Activated gamma-delta T cell (primary cell): ENCODE measurements around the gene TAGAP.
A peak's percentile ranks its signal among the peaks of the same experiment; 100 is the strongest.
"Not testable (repeated sequence)": the region's sequence is repeated elsewhere in the genome, so short reads cannot be mapped to it uniquely, and the experiment has no call there.

ENCODE experiments used
- DNase-seq: peaks from one replicate; lab custom pipeline; 2025; lab: John Stamatoyannopoulos, UW

The TAGAP gene

DNA sequence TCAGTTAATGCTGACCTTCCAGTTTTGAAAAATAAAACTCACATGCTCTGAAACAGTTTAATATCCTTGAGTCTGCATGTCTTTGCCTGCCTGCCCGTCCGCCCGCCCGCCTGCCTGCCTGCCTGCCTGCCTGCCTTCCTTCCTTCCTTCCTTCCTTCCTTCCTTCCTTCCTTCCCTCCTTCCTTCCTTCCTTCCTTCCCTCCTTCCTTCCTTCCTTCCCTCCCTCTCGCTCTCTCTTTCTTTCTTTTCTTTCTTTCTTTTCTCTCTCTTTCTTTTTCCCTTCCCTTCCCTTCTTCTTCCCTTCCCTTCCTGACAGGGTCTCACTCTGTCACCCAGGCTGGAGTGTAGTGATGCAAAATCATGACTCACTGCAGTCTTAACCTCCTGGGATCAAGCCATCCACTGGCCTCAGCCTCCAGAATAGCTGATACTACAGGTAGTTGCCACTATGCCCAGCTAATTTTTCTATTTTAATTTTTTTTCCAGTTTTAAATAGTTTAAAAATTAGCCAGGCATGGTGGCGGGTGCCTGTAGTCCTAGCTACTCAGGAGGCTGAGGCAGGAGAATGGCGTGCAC lies 34.7 kb downstream of the TAGAP start:
- DNase-seq, result not testable (repeated sequence)

DNA sequence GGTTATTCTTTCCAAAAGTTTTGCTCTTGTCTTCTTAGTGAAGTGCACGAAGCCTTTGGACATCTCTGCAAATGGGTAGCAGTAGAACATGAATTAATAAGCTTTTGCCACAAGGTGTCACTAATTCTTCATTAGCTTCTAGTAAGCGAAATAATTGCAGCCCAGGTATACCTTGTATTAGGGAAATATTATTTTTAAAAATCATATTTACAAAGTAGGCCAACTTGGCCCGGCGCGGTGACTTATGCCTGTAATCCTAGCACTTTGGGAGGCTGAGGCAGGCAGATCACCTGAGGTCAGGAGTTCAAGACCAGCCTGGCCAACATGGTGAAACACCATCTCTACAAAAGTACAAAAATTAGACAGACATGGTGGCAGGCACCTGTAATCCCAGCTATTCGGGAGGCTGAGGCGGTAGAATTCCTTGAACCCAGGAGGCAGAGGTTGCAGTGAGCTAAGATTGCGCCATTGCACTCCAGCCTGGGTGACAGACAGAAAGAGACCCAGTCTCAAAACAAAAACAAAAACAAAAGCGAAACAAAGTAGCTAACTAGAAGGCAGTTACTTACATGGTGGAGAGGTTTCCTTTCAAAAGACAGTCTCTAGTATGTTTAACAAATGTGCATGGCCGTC lies 36.0 kb downstream of the TAGAP start:
- no peak for DNase-seq

DNA sequence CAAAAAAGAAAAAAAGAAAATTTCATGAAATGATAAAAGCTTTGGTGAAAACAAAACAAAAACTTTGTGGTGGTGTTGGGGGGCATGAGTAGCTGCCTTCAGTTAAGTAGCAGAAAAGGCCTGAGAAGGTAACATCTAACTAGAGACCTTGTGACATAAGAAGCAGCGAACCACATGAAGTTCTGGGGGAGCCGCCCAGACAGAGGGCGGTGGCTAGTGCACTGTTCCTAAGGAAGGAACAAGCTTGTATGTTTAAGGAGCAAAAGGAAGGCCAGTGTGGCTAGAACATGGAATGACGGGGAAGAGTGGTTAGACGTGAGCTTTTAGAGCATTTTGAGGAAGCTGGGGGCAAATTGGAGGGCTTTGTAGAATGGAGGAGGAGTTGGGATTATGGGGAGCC lies 37.3 kb downstream of the TAGAP start:
- DNase-seq, result no peak

DNA sequence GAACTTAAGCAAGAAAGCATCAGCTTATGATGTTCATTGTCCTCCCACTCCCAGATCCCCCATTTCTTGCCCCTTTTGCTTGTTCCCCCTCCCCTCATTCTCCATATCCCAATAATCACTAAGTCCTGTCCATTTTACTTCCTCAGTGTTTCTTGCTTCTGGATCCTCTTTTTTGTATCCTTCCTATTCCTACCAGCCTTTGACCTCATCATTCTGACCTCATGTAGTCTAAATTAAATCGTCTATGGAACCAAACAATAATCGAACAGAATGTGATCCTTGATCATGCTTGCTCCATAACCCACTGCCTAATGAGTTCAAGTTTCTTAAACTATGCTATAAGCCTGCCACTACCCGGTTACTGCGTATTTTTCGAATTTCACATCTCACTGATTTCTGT lies 39.4 kb downstream of the TAGAP start:
- no peak for DNase-seq

DNA sequence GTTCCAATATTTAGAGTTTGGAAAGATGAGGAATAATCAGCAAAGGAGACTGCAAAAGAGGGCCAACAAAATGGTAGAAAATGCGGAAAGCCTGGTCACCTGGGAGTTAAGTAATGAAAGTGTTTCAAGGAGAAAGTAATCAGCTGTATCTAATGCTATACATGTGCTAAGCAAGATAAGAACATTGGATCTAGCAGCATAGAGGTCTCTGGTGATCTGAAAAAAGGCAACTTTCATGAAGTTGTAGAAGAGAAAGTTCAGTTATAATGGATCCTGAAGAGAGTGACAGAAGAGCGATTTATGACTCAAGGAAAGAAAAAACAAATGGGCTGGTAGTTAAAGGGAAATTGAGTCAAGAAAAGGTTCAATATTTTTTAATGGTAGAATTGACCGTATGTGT lies 40.2 kb downstream of the TAGAP start:
- DNase-seq, result no peak

DNA sequence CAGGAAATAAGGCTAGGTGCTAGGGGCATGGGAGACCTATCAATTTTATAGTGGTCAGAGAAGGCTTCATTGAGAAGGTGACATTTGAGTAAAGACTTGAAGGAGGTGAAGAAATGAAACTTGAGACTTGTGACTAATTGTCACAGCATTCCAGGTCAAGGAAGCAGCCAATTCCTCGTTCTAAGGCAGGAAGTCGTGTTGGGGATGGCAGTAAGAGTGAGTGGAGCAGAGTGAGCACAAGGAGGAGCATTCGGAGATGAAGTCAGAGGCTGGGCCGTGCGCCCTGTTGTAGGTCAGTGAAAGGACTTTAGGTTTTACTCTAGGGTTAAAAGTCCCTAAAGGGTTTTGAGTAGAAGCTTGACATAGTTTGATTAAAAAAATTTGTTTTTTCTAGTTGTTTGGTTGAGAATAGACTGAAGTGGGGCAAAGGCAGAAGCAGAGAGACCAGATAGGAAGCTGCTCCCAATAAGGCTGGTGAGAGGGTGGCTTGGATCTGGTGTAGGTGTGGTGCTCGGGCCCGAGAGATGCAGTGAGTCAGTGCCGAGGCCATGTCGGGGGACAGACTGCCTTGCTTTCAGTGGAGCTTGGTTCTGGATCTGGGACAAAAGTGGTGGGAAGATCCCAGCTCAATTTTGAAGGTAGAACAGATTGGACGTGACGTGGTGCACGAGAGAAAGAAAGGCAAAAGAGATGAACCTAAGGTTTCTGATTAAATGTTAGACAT lies 42.2 kb downstream of the TAGAP start:
- no peak for DNase-seq

DNA sequence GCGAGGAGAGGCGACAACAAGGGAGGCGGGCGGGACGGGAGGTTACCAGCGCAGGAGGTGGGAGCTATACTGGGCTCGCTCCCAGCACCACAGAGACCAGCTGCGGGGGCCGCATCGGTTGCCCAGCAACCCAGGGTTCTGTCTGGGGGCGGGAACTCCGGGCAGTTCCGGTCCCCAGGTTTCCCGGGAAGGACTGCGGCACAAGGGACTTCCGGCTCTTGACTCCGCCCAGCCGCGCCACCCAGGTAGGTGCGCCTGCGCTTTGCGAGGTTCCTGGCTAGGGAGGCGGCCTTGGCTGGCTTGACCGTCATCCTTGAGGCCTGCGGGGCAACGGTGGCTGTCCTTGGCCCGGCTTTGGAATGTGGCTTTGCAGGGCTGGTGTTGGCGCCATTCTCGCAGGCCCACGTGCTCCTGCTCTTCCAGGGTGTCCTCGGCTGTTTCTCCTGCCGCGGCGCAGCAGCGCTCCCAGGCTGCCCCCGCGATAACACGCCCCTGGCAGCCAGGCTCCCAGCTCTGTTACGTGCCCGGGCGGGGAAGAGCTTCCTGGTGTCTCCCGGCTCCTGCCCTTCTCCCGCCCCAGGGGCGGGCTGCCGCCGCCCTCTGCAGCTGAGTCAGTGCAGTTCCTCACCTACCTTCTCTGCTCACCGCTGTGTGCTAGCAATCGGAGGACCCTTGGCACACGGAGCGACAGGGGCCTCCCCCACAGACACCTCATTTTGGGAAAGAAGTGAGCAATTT lies 45.0 kb downstream of the TAGAP start, which contains the start of gene RSPH3:
RSPH3 (minus strand) TSS at position 537 of the 738 bp plus-strand sequence. CDS start 652 bp downstream, outside the sequence.
- DNase-seq, result peak; percentile 73

DNA sequence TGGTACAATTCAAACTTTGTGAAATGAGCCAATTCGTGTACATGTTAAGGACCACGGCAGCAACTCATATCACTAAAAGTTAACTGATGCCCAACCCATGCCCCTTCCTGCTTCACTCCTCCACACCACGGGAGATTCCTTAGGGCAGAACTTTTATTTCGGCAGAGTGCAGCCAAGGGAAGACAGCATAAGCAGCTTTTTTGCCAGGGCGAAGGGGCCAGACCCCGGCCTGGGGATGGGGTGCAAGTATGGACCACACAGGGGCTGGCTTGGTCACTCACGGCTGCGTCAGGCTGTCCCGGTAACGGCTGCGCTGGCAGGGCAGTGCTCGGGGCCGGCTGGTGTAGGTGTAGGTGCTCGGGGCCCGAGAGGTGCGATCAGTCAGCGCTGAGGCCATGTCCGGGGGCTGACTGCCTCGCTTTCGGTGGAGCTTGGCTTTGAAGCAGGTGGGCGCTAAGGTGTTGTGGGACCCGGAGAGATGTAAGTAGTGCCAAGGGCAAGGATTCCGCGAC lies 45.6 kb downstream of the TAGAP start:
- DNase-seq, result peak; percentile 27

DNA sequence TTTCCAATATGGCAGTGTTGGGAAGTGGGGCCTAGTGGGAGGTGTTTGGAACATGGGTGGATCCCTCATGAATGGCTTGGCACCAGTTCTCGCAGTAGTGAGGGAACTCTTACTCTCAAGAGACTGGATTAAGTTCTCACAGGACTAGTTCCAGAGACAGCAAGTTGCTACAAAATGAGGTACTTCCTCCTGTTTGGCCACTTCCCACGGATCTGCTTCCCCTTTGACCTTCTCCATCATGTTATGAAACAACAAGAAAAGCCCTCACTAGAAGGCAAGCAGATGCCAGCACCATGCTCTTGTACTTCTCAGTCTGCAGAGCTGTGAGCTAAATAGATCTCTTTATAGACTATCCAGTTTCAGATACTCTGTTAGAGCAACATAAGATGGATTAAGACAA lies 47.9 kb downstream of the TAGAP start:
- no peak for DNase-seq

DNA sequence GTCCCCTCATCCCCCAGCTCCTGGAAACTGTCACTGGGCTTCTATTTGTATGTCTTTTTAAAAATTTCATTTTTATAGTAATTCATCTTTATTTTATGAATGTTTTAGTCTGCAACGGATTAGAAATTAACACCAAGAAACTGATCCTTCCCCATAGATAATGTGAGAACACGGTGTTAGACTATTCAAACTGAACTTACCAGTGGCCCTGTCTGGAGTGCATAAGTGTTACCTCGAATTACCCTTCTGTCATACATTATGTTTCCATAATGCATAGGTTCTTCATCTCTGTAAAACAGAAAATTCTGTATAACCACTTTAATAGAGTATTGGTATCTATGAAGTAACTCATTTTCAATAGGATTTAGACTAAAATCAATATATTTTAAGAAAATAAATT lies 51.2 kb downstream of the TAGAP start:
- DNase-seq, result no peak

DNA sequence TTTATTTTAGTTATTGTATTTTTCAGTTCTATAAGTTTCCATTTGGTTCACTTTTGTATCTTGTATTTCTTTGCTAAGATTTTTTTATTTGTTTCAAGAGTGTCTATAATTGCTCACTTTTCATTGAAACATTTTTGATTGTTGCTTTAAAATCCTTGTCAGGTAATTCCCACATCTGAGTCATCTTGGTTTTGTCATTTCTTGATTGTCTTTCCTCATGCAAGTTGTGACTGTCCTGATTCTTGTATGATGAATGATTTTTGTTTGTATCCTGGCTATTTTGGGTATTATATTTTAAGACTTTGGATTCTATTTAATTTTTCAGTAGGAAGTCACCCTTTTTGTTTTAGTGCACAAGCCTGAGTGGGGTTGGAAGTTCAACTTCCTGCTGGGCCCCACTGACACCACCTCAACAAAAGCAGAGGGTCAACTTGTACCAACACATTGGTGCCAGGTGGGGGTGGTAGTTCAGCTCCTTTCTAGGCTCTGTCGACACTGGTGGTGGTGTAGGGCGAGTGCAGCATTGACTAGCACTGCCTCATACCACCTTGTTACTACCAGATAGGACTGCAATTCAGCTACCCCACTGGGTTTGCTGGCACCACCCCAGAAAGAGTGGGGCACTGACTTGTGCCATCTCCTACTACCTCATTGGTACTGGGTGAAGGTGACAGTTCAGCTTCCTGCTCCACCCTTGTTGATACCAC lies 53.6 kb downstream of the TAGAP start:
- no peak for DNase-seq

DNA sequence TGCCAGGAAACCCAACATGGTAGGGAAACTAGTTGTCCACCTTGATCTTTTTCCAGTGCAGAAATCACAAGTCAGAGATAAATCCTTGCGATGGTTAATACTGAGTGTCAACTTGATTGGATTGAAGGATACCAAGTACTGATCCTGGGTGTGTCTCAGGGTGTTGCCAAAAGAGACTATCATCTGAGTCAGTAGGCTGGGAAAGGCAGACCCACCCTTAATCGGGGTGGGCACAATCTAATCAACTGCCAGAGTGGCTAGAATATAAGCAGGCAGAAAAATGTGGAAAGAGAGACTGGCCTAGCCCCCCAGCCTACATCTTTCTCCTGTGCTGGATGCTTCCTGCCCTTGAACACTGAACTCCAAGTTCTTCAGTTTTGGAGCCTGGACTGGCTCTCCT lies 55.1 kb downstream of the TAGAP start:
- not testable (repeated sequence) for DNase-seq

DNA sequence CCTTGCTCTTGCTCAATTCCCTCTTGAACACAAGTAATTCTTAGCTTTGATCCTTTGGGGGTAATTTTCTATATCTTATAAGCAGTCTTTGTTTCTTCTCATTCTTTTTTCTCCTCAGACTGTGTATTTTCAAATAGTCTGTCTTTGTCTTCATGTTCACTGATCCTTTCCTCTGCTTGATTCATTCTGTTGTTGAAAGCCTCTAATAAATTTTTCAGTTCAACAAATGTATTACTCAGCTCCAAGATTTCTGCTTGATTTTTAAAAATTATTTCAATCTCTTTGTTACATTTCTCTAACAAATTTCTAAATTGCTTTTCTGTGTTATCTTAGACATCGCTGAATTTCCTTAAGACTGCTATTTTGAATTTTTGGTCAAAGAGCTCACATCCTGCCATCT lies 56.3 kb downstream of the TAGAP start:
- DNase-seq, result no peak

DNA sequence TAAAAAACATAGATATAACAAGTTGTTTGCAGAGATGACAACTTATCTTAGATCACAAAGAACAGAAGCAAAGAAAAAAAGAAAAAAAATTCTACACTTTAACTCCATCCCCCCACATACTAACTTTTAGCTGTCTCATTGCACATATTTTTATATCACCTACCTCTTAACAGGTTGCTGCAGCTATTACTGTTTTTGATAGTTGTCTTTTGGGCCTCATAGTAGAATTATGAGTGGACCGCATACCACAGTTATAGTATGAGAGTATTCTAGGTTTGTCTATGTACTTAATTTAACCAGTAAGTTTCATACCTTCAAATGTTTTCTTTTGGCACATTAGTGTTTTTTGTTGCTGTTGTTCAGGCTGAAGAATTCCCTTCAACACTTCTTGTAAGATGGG lies 57.1 kb downstream of the TAGAP start:
- no peak for DNase-seq
